RWPE1 (cell line): ENCODE measurements around the gene FOXRED1.
"Not testable (repeated sequence)": the region's sequence is repeated elsewhere in the genome, so short reads cannot be mapped to it uniquely, and the experiment has no call there.

Experiments used
- CTCF ChIA-PET: fragments of 350-600 bp; sonication (Branson Sonifier 250); formaldehyde crosslinking; extraction: SDS; loops from one replicate; lab custom pipeline; 2021; lab: Yijun Ruan, JAX
- POLR2A ChIA-PET: fragments of 400-600 bp; formaldehyde crosslinking; extraction: SDS; loops from one replicate; lab custom pipeline; 2020; ENCODE audit warnings: antibody characterized with exemption; ENCODE audit not compliant: low non-redundant PET; lab: Yijun Ruan, JAX
- DNase-seq: peaks from one replicate; pipeline ENCODE4 v3.0.0; 2012; ENCODE audit warnings: low spot score
- H3K27ac ChIP-seq: fragments of 450-650 bp; 2 replicates; pipeline ENCODE4 v1.5.1; 2017
- CTCF ChIP-seq: fragments of 450-650 bp; conservative IDR thresholded peaks from 2 replicates; pipeline ENCODE4 v1.5.1; 2017; ENCODE audit warnings: low read depth, mild to moderate bottlenecking

The FOXRED1 gene

GRCh38 chr11:126254819-126255218, 14.1 kb upstream of the FOXRED1 start:
- no peak for TF ChIP-seq CTCF
- CTCF ChIA-PET, result no interaction called here
- POLR2A ChIA-PET, result no interaction called here
- DNase-seq, result no peak
- no peak overlapping the region for H3K27ac ChIP-seq

GRCh38 chr11:126255507-126255906, 13.4 kb upstream of the FOXRED1 start:
- H3K27ac ChIP-seq, POLR2A ChIA-PET, DNase-seq: not testable (repeated sequence)
- CTCF ChIA-PET, result interaction anchor here (0.7 kb wide), 1 partner anchor 49 kb away, joined by 3 read pairs; no protein-coding TSS in a partner anchor

- no peak for DNase-seq
- ChIA-PET POLR2A (no interaction called here), CTCF (no interaction called here)
- no peak for TF ChIP-seq CTCF
- no peak overlapping the region for H3K27ac ChIP-seq
Observed at GRCh38 chr11:126256216-126256615, 12.7 kb upstream of the FOXRED1 start.

GRCh38 chr11:126257144-126257543, 11.8 kb upstream of the FOXRED1 start:
- H3K27ac ChIP-seq, result no peak overlapping the region
- CTCF ChIA-PET, result no interaction called here
- no peak for TF ChIP-seq CTCF
- DNase-seq, result no peak
- POLR2A ChIA-PET, result no interaction called here

GRCh38 chr11:126257764-126258163, 11.2 kb upstream of the FOXRED1 start:
- DNase-seq, result no peak
- H3K27ac ChIP-seq, result no peak overlapping the region
- ChIA-PET CTCF (interaction anchor here (0.6 kb wide), 1 partner anchor 586 kb away, joined by 3 read pairs; no protein-coding TSS in a partner anchor), POLR2A (no interaction called here)
- no peak for TF ChIP-seq CTCF

- TF ChIP-seq CTCF, result no peak
- H3K27ac ChIP-seq, result no peak overlapping the region
- ChIA-PET CTCF (no interaction called here), POLR2A (no interaction called here)
- DNase-seq, result no peak
Observed at GRCh38 chr11:126262216-126262615, 6.7 kb upstream of the FOXRED1 start.

- no peak overlapping the region for H3K27ac ChIP-seq
- POLR2A ChIA-PET, result no interaction called here
- no peak for TF ChIP-seq CTCF
- no peak for DNase-seq
- CTCF ChIA-PET, result no interaction called here
Observed at GRCh38 chr11:126263489-126263888, 5.5 kb upstream of the FOXRED1 start.
